ENCODE measurements around the gene FAM98C. TPM values are rescaled to one million over a fixed set of nuclear protein-coding genes. Genes with fewer than 3 reads are reported as not detected.

FAM98C gene
- total RNA-seq, 4 donors from 2014 or later = 2.1 to 21.1 (median 11.7) TPM

DNA sequence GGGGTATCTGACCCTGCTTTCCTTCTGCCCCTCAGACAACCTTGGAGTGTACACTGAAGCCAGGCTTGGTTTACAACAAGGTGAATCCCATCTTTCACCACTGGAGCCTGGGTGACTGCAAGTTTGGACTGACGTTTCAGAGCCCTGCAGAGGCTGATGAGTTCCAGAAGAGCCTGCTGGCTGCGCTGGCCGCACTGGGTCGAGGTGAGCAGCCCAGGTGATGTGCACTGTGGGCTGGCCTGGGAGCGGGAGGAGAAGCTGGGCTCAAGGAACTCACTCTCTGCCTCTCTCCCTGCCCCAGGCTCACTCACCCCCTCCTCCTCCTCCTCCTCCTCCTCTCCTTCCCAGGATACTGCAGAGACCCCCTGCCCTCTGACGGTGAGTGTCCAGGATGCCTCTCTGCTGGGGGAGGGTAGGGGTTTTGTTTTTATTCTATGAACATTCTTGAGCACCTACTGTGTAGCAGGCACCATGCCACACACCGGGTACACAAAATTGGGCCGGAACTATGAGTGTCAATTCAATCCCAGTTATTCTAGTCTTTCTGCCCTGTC lies 10.9 kb upstream of the FAM98C start:
- no peak for DNase-seq
- Histone ChIP-seq H3K4me1 (peaks cover 0 to 15% of the 10 kb centered on the region in 2 donors), H3K27me3 (no peaks in the 10 kb centered on the region), H3K4me3 (no peak overlapping the region), H3K9me3 (no peaks in the 10 kb centered on the region), H3K27ac (no peak overlapping the region), H3K36me3 (no peaks in the 10 kb centered on the region)
- TF ChIP-seq, protein P1, sequence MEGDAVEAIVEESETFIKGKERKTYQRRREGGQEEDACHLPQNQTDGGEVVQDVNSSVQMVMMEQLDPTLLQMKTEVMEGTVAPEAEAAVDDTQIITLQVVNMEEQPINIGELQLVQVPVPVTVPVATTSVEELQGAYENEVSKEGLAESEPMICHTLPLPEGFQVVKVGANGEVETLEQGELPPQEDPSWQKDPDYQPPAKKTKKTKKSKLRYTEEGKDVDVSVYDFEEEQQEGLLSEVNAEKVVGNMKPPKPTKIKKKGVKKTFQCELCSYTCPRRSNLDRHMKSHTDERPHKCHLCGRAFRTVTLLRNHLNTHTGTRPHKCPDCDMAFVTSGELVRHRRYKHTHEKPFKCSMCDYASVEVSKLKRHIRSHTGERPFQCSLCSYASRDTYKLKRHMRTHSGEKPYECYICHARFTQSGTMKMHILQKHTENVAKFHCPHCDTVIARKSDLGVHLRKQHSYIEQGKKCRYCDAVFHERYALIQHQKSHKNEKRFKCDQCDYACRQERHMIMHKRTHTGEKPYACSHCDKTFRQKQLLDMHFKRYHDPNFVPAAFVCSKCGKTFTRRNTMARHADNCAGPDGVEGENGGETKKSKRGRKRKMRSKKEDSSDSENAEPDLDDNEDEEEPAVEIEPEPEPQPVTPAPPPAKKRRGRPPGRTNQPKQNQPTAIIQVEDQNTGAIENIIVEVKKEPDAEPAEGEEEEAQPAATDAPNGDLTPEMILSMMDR (IDR thresholded peaks at IDR 0.05) = no peak
- no peak for TF ChIP-seq POLR2A (IDR thresholded peaks at IDR 0.05)
- intact Hi-C loops (cut with DNase I; ENCODE audit: low total_unique reads) = no loop called here

DNA sequence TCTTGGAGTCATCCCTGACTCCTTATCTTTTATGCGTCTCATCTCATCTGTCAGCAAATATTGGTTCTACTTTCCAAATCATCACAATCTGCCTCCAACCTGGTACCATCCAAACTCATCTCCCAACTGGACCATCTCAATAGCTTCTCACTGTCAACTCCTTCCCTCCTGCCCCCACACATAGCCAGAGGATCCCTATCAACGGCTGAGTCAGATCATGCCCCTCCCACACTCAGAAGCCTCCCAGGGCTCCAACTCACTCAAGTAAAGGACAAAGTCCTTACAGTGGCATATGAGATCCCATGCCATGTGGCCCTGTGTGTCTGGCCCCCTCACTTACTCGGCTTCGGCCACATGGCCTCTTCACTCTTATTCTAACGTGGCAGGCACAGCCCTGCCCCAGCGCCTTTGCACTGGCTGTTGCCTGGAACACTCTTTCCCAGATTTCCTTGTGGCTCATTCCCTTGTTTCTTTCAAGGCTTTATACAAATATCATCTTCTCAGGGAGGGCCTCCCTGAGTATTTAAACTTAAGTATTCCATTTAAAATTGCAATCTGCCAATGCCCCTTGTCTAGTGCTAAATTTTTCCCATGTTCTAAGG lies 10.1 kb upstream of the FAM98C start:
- Histone ChIP-seq H3K4me3 (no peak overlapping the region), H3K27ac (no peak overlapping the region), H3K27me3 (no peaks in the 10 kb centered on the region), H3K4me1 (peaks cover 0 to 9% of the 10 kb centered on the region in 2 donors), H3K9me3 (no peaks in the 10 kb centered on the region), H3K36me3 (no peaks in the 10 kb centered on the region)
- DNase-seq = no peak
- TF ChIP-seq POLR2A (IDR thresholded peaks at IDR 0.05) = no peak
- TF ChIP-seq, protein P1 (IDR thresholded peaks at IDR 0.05) = no peak
- intact Hi-C loops (cut with DNase I; ENCODE audit: low total_unique reads) = no loop called here

- H3K4me3 ChIP-seq = no peak overlapping the region
- H3K27ac ChIP-seq = no peak overlapping the region
Observed at GRCh38 chr19:38394488-38394887, 8.4 kb upstream of the FAM98C start.

GRCh38 chr19:38395381-38396114 lies 7.3 kb upstream of the FAM98C start:
- Histone ChIP-seq H3K9me3 (no peaks in the 10 kb centered on the region), H3K4me3 (no peak overlapping the region), H3K27me3 (peaks cover 0 to 13% of the 10 kb centered on the region in 2 donors), H3K4me1 (no peaks in the 10 kb centered on the region), H3K27ac (no peak overlapping the region), H3K36me3 (no peaks in the 10 kb centered on the region)
- DNase-seq = no peak
- TF ChIP-seq, protein P1 (IDR thresholded peaks at IDR 0.05) = no peak
- no peak for TF ChIP-seq POLR2A (IDR thresholded peaks at IDR 0.05)
- intact Hi-C loops (cut with DNase I; ENCODE audit: low total_unique reads) = no loop called here

More at GRCh38 chr19:38394488-38394887, 8.4 kb upstream of the FAM98C start:
- Histone ChIP-seq H3K9me3 (no peaks in the 10 kb centered on the region), H3K4me1 (no peaks in the 10 kb centered on the region), H3K27me3 (peaks cover 0 to 12% of the 10 kb centered on the region in 2 donors), H3K36me3 (no peaks in the 10 kb centered on the region)
- no peak for DNase-seq
- intact Hi-C loops (cut with DNase I; ENCODE audit: low total_unique reads) = no loop called here
- TF ChIP-seq, protein P1 (IDR thresholded peaks at IDR 0.05) = no peak
- TF ChIP-seq POLR2A (IDR thresholded peaks at IDR 0.05) = no peak

- H3K36me3 ChIP-seq = no peaks in the 10 kb centered on the region
- no peak overlapping the region for H3K4me3 ChIP-seq
- H3K4me1 ChIP-seq = no peaks in the 10 kb centered on the region
- no peak for DNase-seq
- intact Hi-C loops (cut with DNase I; ENCODE audit: low total_unique reads) = no loop called here
- peaks cover 0 to 13% of the 10 kb centered on the region in 2 donors for H3K27me3 ChIP-seq
- TF ChIP-seq, protein P1 (IDR thresholded peaks at IDR 0.05) = no peak
- TF ChIP-seq POLR2A (IDR thresholded peaks at IDR 0.05) = no peak
- no peaks in the 10 kb centered on the region for H3K9me3 ChIP-seq
- H3K27ac ChIP-seq = no peak overlapping the region
Observed at GRCh38 chr19:38399081-38399480, 3.8 kb upstream of the FAM98C start.
